Activated CD4-positive, alpha-beta T cell treated with anti-CD3 and anti-CD28 coated beads for 4 hours (primary cell): ENCODE data around the gene STARD7.

Experiments used
- DNase-seq, 2 donors: peaks; one replicate each; pipeline ENCODE4 v3.0.0-alpha.2; 2020

STARD7 gene

GRCh38 chr2:96195410-96196066 is 13.1 kb downstream of the STARD7 start:
- no peak for DNase-seq

DNA sequence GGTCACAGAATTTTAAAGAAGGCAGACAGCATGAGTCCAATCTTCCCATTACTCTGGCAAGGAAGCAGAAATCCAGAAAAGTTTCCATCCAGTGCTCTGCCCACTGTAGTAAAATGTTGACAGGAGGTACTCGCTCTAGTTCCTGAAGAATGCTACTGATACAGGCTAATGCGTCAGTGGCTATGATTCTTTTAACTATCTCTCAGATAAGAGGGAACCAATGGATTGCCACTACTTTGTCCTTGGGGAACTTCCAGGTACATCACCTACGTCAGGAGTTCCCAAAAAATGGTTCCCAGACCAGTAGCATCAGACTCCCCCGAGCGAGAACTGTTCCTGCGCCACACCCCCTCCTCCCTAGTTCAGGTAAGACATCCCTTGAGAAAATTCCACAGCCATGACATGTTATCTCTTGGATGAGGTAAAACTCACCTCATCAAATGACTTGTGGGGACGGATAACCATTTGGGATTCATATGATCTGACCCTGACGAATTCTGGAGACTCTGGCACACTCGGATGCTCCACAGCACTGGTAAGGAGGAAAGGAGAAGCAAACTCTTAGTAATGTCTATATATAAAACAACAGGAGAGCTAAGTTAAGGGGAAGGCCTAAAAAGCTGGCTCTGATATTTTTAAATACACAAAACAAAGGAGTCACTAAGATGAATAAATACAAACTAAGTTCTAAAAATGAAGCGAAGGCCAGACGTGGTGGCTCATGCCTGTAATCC is 16.5 kb downstream of the STARD7 start:
- DNase-seq: no peak

DNA sequence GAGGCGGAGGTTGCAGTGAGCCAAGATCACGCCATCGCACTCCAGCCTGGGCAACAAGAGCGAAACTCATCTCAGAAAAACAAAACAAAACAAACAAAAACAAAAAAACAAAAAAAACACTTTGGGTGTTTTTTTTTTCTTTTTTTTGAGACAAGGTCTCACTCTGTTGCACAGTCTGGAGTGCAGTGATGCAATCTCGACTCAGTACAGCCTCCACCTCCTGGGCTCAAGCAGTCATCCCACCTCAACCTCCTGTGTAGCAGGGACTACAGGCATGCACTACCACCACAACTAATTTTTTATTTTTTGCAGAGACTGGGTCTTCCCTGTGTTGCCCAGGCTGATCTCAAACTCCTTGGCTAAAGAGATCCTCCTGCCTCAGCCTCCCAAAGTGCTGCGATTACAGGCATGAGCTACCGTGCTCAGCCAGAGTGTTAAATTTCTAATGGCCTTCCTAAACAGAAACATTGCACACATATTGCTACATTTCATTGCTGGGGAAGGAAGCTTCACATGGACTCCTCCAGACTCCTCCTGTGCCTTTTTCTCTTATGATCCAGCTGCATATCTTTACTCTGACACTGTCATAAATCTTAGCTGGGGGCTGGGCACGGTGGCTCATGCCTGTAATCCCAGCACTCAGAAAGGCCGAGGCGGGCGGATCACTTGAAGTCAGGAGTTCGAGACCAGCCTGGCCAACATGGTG is 19.7 kb downstream of the STARD7 start:
- DNase-seq: no peak

DNA sequence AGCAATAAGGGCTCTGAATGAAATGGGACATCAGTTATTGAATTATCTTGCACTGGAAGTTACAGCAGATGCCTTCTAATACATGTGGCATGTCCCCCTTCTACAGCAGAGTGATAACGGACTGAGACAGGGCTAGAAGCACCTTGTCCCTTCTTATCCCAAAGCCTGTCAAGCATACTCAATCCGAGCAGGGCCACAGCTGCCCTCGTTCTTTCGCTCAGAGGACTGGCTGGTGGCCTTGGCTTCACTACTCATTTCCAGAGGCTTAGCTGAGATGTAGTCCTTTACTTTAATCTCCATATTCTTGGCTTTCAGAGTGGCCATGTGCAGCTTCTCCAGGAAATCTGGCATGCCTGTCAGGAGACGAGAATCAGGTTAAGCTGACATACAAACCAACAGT is 22.1 kb downstream of the STARD7 start:
- no peak for DNase-seq

DNA sequence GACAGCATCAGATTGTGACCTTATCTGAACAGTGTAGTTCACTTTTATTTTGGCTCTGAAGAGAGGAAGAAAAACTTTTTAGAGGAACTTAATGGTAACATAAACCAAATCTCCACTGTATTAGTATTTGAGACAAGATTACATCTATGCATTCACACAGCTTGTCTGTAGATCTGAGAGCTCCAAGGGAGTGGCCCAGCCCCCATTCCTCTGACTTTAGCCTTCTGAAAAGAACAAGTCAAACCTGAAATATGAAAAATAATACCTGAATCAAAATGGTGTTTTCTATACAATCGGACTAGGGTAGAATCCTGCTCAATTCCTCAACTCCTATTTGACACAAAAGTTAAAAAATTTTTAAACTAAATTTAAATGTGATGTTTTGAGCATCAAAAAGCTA is 23.1 kb downstream of the STARD7 start:
- DNase-seq: no peak

DNA sequence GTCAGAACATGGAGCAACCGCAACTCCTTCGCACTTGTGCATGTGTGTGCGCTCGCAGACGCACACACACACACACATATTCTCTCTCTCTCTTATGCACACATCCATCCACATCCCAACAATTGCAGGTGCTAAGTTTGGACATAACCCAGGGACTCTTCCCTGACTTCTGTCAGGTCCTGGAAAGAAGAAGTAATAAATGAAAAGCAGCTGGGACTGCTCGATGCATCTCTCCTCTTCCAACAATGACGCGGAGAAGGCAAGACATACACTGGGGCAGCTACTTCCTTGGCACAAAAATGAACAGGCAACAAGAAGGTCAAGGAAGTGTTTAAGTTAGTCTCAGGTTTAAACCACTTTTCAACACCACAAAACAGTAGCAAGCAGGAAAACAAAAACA is 23.6 kb downstream of the STARD7 start:
- no peak for DNase-seq

DNA sequence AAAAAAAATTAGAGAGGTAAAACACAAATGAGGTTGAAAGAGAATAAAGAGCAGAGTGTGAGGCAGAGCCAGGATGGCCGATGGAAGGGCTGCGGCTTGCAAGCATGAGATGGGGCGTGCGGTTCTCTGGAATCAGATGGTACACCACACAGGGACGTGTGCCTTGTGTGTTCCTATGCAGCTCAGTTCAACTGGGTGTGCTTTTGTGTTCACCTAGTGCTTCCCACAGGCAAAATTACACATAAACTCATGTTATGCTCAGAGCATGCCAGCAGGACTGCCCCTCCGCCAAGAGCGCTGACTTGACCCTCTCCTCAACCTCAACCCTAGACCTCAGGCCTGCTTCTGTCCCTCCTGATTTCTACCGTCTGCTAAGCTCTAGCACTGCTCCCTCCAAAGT is 24.4 kb downstream of the STARD7 start:
- DNase-seq: no peak

- no peak for DNase-seq
These were observed 27.1 kb downstream of the STARD7 start for GRCh38 chr2:96181529-96181928.

DNA sequence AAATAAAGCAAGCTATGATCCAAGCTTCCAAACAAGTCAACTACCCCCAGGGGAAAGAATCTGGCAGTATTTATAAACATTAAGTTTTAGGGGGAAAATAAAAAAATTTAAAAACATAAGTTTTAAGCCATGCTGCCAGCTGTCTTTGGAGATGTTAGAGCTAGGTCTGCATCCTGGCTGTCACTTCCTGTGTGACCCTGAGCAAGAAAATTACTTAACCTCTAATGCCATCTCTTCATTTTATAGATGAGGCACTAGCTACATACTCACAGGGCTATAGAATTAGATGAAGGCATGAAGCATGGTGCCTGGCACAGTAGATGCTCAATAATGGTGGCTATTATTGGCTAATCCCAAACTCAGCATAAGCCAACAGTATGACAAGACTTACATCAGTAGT is 28.1 kb downstream of the STARD7 start:
- DNase-seq: no peak

- no peak for DNase-seq
These were observed 28.6 kb downstream of the STARD7 start for GRCh38 chr2:96180002-96180401.

DNA sequence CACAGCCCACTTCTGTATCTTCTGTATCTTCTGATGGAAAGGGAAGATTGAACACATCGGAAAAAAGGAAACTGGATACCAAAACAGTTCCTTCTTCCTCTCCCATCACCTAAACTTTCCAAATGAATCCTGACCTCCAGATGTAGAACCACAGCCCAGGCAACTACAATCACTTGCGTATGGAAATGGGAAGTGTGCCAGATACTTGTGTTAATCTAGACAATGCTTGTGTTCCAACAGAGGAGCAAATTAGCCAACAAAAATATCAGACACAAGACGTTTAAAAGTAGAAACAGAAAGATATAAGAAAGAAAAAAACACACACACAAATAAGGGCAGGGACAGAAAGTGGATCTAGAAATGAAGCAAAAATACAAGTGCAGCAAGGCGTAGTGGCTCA is 32.0 kb downstream of the STARD7 start:
- DNase-seq: no peak

- DNase-seq: no peak
These were observed 32.7 kb downstream of the STARD7 start for GRCh38 chr2:96175951-96176350.

GRCh38 chr2:96174251-96175144 is 34.1 kb downstream of the STARD7 start:
- DNase-seq: peak; percentile 83 to 86

GRCh38 chr2:96171831-96172230 is 36.8 kb downstream of the STARD7 start:
- no peak for DNase-seq

- DNase-seq: no peak
These were observed 38.0 kb downstream of the STARD7 start for GRCh38 chr2:96170626-96171025.

DNA sequence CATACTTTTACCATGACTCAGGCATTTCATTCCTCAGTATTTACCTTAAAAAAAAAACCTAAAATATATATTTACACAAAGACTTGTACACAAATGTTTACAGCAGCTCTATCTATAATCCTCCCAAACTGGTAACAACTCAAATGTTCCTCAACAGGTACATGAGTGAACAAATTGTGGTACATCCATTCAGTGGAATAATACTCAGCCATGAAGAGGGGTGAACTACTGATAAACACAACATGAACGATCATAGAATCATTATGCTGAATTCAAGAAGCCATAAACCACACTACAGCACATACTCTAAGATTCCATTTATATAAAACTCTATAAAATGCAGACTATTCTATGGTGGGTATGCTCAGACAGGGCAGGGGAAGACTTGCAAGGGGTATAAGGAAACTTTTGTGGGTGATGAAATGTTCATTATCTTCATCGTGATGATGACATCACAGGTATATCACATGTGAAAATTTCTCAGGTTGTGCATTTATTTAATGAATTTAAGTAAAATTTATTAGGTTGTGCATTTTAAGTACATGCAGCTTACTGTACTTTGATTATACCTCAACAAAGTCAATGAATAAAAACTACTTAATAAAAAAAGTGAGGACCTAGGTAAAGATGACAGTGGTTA is 38.6 kb downstream of the STARD7 start:
- no peak for DNase-seq

GRCh38 chr2:96167407-96168013 is 41.1 kb downstream of the STARD7 start:
- no peak for DNase-seq

DNA sequence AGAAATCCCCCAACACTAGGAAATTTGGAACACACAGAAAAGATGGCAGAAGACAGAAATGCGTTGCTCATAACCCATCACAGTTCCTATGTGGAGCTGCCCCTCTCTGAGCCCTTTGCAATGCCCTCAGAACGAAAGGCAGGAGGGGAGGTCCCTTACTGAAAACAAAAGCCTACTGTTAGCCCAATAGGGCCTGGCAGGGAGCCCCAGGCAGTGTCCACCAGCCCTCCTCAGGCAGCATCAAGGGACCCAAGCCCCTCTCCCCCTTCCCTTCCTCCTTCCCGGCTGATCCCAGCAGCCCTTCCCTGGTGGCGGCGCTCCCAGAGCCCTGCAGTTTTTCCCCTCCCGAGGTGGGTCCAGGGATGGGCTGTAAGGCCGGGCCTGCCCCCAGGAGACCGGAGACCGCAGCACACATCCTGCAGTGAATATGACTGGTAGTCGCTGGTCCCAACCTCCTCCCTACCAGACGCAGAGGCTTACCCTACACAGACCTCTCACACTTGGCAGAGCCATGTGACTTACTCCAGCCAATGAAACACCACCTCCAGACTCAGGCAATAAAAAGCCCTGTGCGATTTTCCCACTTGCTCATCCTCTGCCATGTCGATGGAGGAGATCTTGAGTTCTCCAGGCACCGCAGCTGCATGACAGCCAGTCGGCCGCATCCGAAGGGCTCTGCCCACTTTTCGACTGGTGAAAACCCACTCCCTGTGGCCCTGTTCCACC is 44.0 kb downstream of the STARD7 start:
- DNase-seq: peak; percentile 57 to 58

DNA sequence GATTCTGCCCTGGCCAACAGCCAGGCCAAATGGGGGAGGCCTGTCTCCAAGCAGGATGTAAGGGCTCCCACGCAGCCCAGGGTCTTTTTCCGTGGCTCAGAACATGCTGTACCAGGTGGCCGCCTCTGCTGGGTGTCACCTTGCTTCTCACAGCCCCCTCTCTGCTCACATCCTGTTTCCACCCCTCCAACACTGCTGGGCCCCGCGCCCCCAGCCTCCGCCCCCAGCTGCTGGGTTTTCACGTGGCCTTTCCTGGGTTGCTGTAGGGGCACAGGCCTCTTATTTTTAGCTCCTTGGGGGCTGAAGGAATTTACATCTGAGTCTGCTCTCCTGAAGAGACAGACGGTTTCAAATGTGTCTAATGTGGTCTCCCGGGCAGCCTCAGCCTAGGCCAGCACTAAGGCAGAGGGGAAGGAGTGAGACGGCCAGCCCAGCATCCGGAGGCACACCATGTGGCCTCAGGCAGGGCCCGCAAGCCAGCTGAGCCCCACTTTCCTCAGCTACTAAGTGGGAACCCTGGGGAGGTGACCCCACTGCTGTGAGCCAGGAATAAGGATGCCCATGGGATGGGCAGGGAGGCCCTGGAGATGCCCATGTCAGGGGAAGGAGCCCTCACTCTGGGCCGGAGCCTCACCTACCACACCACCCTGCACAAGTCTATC is 44.7 kb downstream of the STARD7 start:
- peak; percentile 79 to 86 for DNase-seq

GRCh38 chr2:96163415-96163767 is 45.2 kb downstream of the STARD7 start:
- no peak for DNase-seq

- DNase-seq: no peak
These were observed 46.7 kb downstream of the STARD7 start for GRCh38 chr2:96161898-96162297.
